ENCODE measurements around the gene BTN3A1.

Gene BTN3A1

GRCh38 chr6:26439151-26440125 is 37.4 kb downstream of the BTN3A1 start:
- peak; percentile 51 for TF ChIP-seq GATA2 (IDR thresholded peaks at IDR 0.05; ENCODE audit: low read depth, low read length)
- TF ChIP-seq GATA3 (IDR thresholded peaks at IDR 0.05; ENCODE audit: low read depth, low read length): peak; percentile 55; the same call in 1 of the 2 replicates

- no peak for TF ChIP-seq GATA2 (IDR thresholded peaks at IDR 0.05; ENCODE audit: low read depth, low read length)
- TF ChIP-seq GATA3 (IDR thresholded peaks at IDR 0.05; ENCODE audit: low read depth, low read length): no peak
These were observed 38.9 kb downstream of the BTN3A1 start for GRCh38 chr6:26440977-26441358.

- TF ChIP-seq GATA2 (IDR thresholded peaks at IDR 0.05; ENCODE audit: low read depth, low read length) (no peak), GATA3 (IDR thresholded peaks at IDR 0.05; ENCODE audit: low read depth, low read length) (no peak)
These were observed 39.9 kb downstream of the BTN3A1 start for GRCh38 chr6:26441977-26442376.

GRCh38 chr6:26445934-26446667 is 44.0 kb downstream of the BTN3A1 start:
- TF ChIP-seq GATA3 (IDR thresholded peaks at IDR 0.05; ENCODE audit: low read depth, low read length) (no peak), GATA2 (IDR thresholded peaks at IDR 0.05; ENCODE audit: low read depth, low read length) (no peak)

GRCh38 chr6:26447257-26447656 is 45.2 kb downstream of the BTN3A1 start:
- TF ChIP-seq GATA2 (IDR thresholded peaks at IDR 0.05; ENCODE audit: low read depth, low read length) (no peak), GATA3 (IDR thresholded peaks at IDR 0.05; ENCODE audit: low read depth, low read length) (no peak)

- no peak for TF ChIP-seq GATA3 (IDR thresholded peaks at IDR 0.05; ENCODE audit: low read depth, low read length)
- TF ChIP-seq GATA2 (IDR thresholded peaks at IDR 0.05; ENCODE audit: low read depth, low read length): no peak
These were observed 48.2 kb downstream of the BTN3A1 start for GRCh38 chr6:26450240-26450639.

GRCh38 chr6:26452631-26453235 is 50.7 kb downstream of the BTN3A1 start:
- TF ChIP-seq GATA2 (IDR thresholded peaks at IDR 0.05; ENCODE audit: low read depth, low read length) (no peak), GATA3 (IDR thresholded peaks at IDR 0.05; ENCODE audit: low read depth, low read length) (no peak)

GRCh38 chr6:26454631-26455030 is 52.6 kb downstream of the BTN3A1 start:
- no peak for TF ChIP-seq GATA2 (IDR thresholded peaks at IDR 0.05; ENCODE audit: low read depth, low read length)
- TF ChIP-seq GATA3 (IDR thresholded peaks at IDR 0.05; ENCODE audit: low read depth, low read length): no peak

- TF ChIP-seq GATA3 (IDR thresholded peaks at IDR 0.05; ENCODE audit: low read depth, low read length) (no peak), GATA2 (IDR thresholded peaks at IDR 0.05; ENCODE audit: low read depth, low read length) (no peak)
These were observed 53.4 kb downstream of the BTN3A1 start for GRCh38 chr6:26455357-26455970.

GRCh38 chr6:26457264-26457805 is 55.3 kb downstream of the BTN3A1 start:
- no peak for TF ChIP-seq GATA3 (IDR thresholded peaks at IDR 0.05; ENCODE audit: low read depth, low read length)
- TF ChIP-seq GATA2 (IDR thresholded peaks at IDR 0.05; ENCODE audit: low read depth, low read length): no peak

- no peak for TF ChIP-seq GATA2 (IDR thresholded peaks at IDR 0.05; ENCODE audit: low read depth, low read length)
- TF ChIP-seq GATA3 (IDR thresholded peaks at IDR 0.05; ENCODE audit: low read depth, low read length): no peak
These were observed 56.0 kb downstream of the BTN3A1 start, which contains the start of gene BTN2A1 for GRCh38 chr6:26457806-26458688. BTN2A1 (plus strand) TSS chr6:26457955; CDS start chr6:26458637, 682 bp downstream.

GRCh38 chr6:26459023-26459810 is 57.1 kb downstream of the BTN3A1 start:
- no peak for TF ChIP-seq GATA2 (IDR thresholded peaks at IDR 0.05; ENCODE audit: low read depth, low read length)
- TF ChIP-seq GATA3 (IDR thresholded peaks at IDR 0.05; ENCODE audit: low read depth, low read length): no peak
